ENCODE results near the gene NBPF3.

DNA sequence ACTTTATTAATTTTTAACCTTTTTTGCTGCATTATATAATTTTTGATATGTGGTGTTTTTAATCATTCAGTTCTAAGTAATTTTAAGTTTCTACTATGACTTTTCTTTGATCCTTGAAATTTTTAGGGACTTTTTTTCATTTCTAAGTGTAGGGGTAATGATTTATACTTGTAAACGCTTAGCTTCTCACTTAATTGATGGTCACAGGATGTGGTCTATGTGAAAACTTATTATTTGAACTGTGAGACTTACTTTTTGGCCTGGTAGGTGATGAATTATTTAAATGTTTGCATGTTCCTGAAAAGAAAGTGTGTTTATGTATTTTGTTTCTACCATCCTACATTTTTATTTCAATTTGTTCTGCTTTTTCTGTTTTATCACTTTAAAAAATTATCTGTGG, 86.5 kb downstream of the NBPF3 start:
- TF ChIP-seq EZH2 (IDR thresholded peaks at IDR 0.05) (no peak), POLR2AphosphoS5 (IDR thresholded peaks at IDR 0.05; ENCODE audit: low read depth, low read length) (no peak), POLR2A (IDR thresholded peaks at IDR 0.05; ENCODE audit: borderline replicate concordance, extremely low read depth, insufficient read depth, insufficient read length) (no peak), ZNF274 (IDR thresholded peaks at IDR 0.05; ENCODE audit: low read depth, low read length) (no peak), RAD21 (IDR thresholded peaks at IDR 0.05; ENCODE audit: low read depth) (no peak), ZBTB33 (IDR thresholded peaks at IDR 0.05; ENCODE audit: extremely low read depth, insufficient replicate concordance, low read length) (no peak), JUND (IDR thresholded peaks at IDR 0.05) (no peak), CEBPB (IDR thresholded peaks at IDR 0.05; ENCODE audit: low read depth) (no peak), CBX3 (IDR thresholded peaks at IDR 0.05; ENCODE audit: low read depth) (no peak)
- TF ChIP-seq, protein P1, sequence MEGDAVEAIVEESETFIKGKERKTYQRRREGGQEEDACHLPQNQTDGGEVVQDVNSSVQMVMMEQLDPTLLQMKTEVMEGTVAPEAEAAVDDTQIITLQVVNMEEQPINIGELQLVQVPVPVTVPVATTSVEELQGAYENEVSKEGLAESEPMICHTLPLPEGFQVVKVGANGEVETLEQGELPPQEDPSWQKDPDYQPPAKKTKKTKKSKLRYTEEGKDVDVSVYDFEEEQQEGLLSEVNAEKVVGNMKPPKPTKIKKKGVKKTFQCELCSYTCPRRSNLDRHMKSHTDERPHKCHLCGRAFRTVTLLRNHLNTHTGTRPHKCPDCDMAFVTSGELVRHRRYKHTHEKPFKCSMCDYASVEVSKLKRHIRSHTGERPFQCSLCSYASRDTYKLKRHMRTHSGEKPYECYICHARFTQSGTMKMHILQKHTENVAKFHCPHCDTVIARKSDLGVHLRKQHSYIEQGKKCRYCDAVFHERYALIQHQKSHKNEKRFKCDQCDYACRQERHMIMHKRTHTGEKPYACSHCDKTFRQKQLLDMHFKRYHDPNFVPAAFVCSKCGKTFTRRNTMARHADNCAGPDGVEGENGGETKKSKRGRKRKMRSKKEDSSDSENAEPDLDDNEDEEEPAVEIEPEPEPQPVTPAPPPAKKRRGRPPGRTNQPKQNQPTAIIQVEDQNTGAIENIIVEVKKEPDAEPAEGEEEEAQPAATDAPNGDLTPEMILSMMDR (IDR thresholded peaks at IDR 0.05 in 2 of 3, conservative IDR thresholded peaks at IDR 0.05 in 1 of 3; ENCODE audit: borderline replicate concordance in 1 of 3, insufficient read depth in 1 of 3, low read depth in 2 of 3, low read length in 2 of 3), result no peak
- TF ChIP-seq, protein P2, sequence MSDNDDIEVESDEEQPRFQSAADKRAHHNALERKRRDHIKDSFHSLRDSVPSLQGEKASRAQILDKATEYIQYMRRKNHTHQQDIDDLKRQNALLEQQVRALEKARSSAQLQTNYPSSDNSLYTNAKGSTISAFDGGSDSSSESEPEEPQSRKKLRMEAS (IDR thresholded peaks at IDR 0.05), result no peak
- TF ChIP-seq, protein P3, sequence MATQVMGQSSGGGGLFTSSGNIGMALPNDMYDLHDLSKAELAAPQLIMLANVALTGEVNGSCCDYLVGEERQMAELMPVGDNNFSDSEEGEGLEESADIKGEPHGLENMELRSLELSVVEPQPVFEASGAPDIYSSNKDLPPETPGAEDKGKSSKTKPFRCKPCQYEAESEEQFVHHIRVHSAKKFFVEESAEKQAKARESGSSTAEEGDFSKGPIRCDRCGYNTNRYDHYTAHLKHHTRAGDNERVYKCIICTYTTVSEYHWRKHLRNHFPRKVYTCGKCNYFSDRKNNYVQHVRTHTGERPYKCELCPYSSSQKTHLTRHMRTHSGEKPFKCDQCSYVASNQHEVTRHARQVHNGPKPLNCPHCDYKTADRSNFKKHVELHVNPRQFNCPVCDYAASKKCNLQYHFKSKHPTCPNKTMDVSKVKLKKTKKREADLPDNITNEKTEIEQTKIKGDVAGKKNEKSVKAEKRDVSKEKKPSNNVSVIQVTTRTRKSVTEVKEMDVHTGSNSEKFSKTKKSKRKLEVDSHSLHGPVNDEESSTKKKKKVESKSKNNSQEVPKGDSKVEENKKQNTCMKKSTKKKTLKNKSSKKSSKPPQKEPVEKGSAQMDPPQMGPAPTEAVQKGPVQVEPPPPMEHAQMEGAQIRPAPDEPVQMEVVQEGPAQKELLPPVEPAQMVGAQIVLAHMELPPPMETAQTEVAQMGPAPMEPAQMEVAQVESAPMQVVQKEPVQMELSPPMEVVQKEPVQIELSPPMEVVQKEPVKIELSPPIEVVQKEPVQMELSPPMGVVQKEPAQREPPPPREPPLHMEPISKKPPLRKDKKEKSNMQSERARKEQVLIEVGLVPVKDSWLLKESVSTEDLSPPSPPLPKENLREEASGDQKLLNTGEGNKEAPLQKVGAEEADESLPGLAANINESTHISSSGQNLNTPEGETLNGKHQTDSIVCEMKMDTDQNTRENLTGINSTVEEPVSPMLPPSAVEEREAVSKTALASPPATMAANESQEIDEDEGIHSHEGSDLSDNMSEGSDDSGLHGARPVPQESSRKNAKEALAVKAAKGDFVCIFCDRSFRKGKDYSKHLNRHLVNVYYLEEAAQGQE (IDR thresholded peaks at IDR 0.05; ENCODE audit: low read depth), result no peak
